Neural cell (in vitro differentiated cells): ENCODE measurements around the gene GABBR2. TPM values are rescaled to one million over a fixed set of nuclear protein-coding genes. Genes with fewer than 3 reads are reported as not detected.
"Not testable (repeated sequence)": the region's sequence is repeated elsewhere in the genome, so short reads cannot be mapped to it uniquely, and the experiment has no call there.

Experiments
- H2AFZ ChIP-seq: fragments of 200-600, 300-800 bp; sonication (generic), shearing (Covaris generic); 2 replicates; pipeline ENCODE4 v1.6.0; 2014; ENCODE audit warnings: low read depth, mild to moderate bottlenecking, antibody characterized with exemption, low read length, moderate library complexity
- H3F3A ChIP-seq: fragments of 200-600 bp; shearing (Covaris generic); 2 replicates; pipeline ENCODE4 v1.6.1; 2016; ENCODE audit warnings: mild to moderate bottlenecking, moderate library complexity, mixed read lengths, antibody characterized with exemption, low read length; ENCODE audit not compliant: insufficient read depth, poor library complexity, severe bottlenecking
- H3K27ac ChIP-seq: fragments of 200-600, 300-800 bp; sonication (generic), shearing (Covaris generic); 2 replicates; pipeline ENCODE4 v1.5.1; 2014; ENCODE audit warnings: mild to moderate bottlenecking, low read length, moderate library complexity
- H3K27me3 ChIP-seq: fragments of 300-800, 200-600 bp; sonication (generic), shearing (Covaris generic); 2 replicates; pipeline ENCODE4 v1.6.0; 2014; ENCODE audit warnings: mild to moderate bottlenecking, low read depth, low read length, moderate library complexity; ENCODE audit not compliant: insufficient read depth
- H3K36me3 ChIP-seq: fragments of 300-800, 200-600 bp; sonication (generic), shearing (Covaris generic); 2 replicates; pipeline ENCODE4 v1.5.1; 2014; ENCODE audit warnings: mild to moderate bottlenecking, antibody characterized with exemption, low read length, moderate library complexity; ENCODE audit not compliant: insufficient read depth
- H3K4me2 ChIP-seq: fragments of 300-800, 200-600 bp; sonication (generic), shearing (Covaris generic); 2 replicates; pipeline ENCODE4 v1.6.0; 2014; ENCODE audit warnings: mild to moderate bottlenecking, low read length
- H3K4me3 ChIP-seq: fragments of 300-800, 200-600 bp; sonication (generic), shearing (Covaris generic); 2 replicates; pipeline ENCODE4 v1.5.1; 2014; ENCODE audit warnings: mild to moderate bottlenecking, low read length, moderate library complexity
- H3K79me2 ChIP-seq: fragments of 200-600 bp; shearing (Covaris generic); replicated peaks from 2 replicates; pipeline ENCODE4 v1.6.0; 2014; ENCODE audit warnings: mild to moderate bottlenecking, low read length, moderate library complexity; ENCODE audit not compliant: insufficient read depth
- H3K9ac ChIP-seq: fragments of 300-800, 200-600 bp; sonication (generic), shearing (Covaris generic); 2 replicates; pipeline ENCODE4 v1.6.1; 2016; ENCODE audit warnings: mild to moderate bottlenecking, low read length, mixed read lengths
- H3K9me2 ChIP-seq: fragments of 200-600 bp; shearing (Covaris generic); 2 replicates; pipeline ENCODE4 v1.6.1; 2016; ENCODE audit warnings: mild to moderate bottlenecking, low read length, mixed read lengths; ENCODE audit not compliant: insufficient read depth
- H3K9me3 ChIP-seq: fragments of 200-600, 300-800 bp; sonication (generic), shearing (Covaris generic); 2 replicates; pipeline ENCODE4 v1.6.1; 2016; ENCODE audit warnings: mild to moderate bottlenecking, mixed run types, low read length, moderate library complexity, mixed read lengths
- H4K20me1 ChIP-seq: fragments of 200-600 bp; shearing (Covaris generic); 2 replicates; pipeline ENCODE4 v1.6.1; 2016; ENCODE audit warnings: mild to moderate bottlenecking, mixed run types; ENCODE audit not compliant: insufficient read depth
- EP300 ChIP-seq: fragments of 450-650 bp; conservative IDR thresholded peaks from 2 replicates; pipeline ENCODE4 v1.6.1; 2014; ENCODE audit warnings: antibody characterized with exemption, mild to moderate bottlenecking, moderate library complexity; ENCODE audit not compliant: poor library complexity, severe bottlenecking
- EZH2 ChIP-seq: fragments of 200-600, 300-800 bp; shearing (Covaris generic), sonication (generic); IDR thresholded peaks from 2 replicates; pipeline ENCODE4 v1.6.1; 2014; ENCODE audit warnings: antibody characterized with exemption, low read length, borderline replicate concordance, mild to moderate bottlenecking; ENCODE audit not compliant: insufficient read depth, poor library complexity, severe bottlenecking
- MXI1 ChIP-seq: fragments of 450-650 bp; conservative IDR thresholded peaks from 2 replicates; pipeline ENCODE4 v1.6.1; 2014; ENCODE audit warnings: antibody characterized with exemption, mild to moderate bottlenecking; ENCODE audit not compliant: poor library complexity, severe bottlenecking
- POLR2AphosphoS5 ChIP-seq: IDR thresholded peaks from 2 replicates; pipeline ENCODE4 v1.6.1; 2012
- RAD21 ChIP-seq: fragments of 450-650 bp; conservative IDR thresholded peaks from 2 replicates; pipeline ENCODE4 v1.6.1; 2014; ENCODE audit warnings: antibody characterized with exemption, mild to moderate bottlenecking, moderate library complexity
- SMC3 ChIP-seq: fragments of 450-650 bp; conservative IDR thresholded peaks from 2 replicates; pipeline ENCODE4 v1.6.1; 2014; ENCODE audit warnings: antibody characterized with exemption, mild to moderate bottlenecking, moderate library complexity; ENCODE audit not compliant: poor library complexity
- TAF1 ChIP-seq: IDR thresholded peaks from 2 replicates; pipeline ENCODE4 v1.6.1; 2012; ENCODE audit warnings: low read depth
- polyA plus RNA-seq: library from polyadenylated mRNA; depleted of rRNA; stranded (reverse); fragments of >200 nt; gene quantifications from 2 replicates; pipeline ENCODE4 v1.2.3, GENCODE V29; 2014
- TF ChIP-seq, protein P1 (sequence below): fragments of 450-650 bp; IDR thresholded peaks from 2 replicates; pipeline ENCODE4 v1.5.1; 2014; ENCODE audit warnings: antibody characterized with exemption, mild to moderate bottlenecking, moderate library complexity; ENCODE audit not compliant: poor library complexity, severe bottlenecking

The GABBR2 gene
- polyA plus RNA-seq, 1 donor from 2014 or later = 7.1 TPM

DNA sequence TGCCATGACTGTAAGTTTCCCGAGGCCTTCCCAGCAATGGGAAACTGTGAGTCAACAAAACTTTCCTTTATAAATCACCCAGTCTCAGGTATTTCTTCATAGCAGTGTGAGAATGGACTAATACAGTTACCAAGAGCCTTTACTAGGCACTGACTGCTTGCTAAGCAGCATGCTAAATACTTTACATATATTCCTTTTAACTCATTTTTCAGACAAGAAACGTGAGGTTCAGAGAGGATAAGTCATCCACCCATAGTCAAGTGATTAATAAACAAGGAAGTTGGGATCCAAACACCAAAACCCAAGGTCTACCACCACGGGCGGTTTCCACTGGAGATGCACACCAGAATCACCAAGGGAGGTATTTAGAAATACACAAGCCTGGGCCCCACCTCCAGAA, 50.8 kb downstream of the GABBR2 start:
- Histone ChIP-seq H3K79me2 (no peaks in the 10 kb centered on the region), H3K27me3 (no peaks in the 10 kb centered on the region), H2AFZ (no peak overlapping the region), H3K9ac (no peak overlapping the region), H3K4me2 (no peak overlapping the region), H3K9me3 (no peaks in the 10 kb centered on the region), H3F3A (no peaks in the 10 kb centered on the region), H3K27ac (no peak overlapping the region), H4K20me1 (no peaks in the 10 kb centered on the region), H3K4me3 (no peak overlapping the region), H3K9me2 (no peaks in the 10 kb centered on the region), H3K36me3 (no peaks in the 10 kb centered on the region)
- TF ChIP-seq EZH2 = no peak
- TF ChIP-seq TAF1 = no peak
- TF ChIP-seq SMC3 = no peak

DNA sequence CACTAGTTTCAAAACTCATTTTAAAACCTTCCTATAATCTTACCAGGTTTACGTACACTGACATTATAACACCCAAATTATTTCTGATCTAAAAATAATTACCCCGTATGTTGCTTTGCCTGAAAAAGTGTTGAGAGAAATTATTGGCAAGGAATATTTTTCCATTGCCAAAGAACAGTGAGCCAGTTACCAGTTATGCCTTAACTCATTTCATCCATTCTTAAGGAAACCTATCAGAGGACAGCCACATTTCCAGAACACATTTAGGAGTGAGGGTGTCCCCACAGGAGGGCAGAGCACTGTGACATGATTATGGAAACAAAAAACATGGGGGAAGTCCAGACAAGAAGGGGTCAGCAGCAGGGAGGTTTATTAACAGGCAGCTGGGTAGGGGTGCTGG, 52.2 kb downstream of the GABBR2 start:
- H3K4me3 ChIP-seq = no peak overlapping the region
- H3K27me3 ChIP-seq = no peaks in the 10 kb centered on the region
- H2AFZ ChIP-seq = no peak overlapping the region
- TF ChIP-seq POLR2AphosphoS5 (no peak), EZH2 (no peak), MXI1 (no peak), RAD21 (no peak), TAF1 (no peak)
- TF ChIP-seq, protein P1, sequence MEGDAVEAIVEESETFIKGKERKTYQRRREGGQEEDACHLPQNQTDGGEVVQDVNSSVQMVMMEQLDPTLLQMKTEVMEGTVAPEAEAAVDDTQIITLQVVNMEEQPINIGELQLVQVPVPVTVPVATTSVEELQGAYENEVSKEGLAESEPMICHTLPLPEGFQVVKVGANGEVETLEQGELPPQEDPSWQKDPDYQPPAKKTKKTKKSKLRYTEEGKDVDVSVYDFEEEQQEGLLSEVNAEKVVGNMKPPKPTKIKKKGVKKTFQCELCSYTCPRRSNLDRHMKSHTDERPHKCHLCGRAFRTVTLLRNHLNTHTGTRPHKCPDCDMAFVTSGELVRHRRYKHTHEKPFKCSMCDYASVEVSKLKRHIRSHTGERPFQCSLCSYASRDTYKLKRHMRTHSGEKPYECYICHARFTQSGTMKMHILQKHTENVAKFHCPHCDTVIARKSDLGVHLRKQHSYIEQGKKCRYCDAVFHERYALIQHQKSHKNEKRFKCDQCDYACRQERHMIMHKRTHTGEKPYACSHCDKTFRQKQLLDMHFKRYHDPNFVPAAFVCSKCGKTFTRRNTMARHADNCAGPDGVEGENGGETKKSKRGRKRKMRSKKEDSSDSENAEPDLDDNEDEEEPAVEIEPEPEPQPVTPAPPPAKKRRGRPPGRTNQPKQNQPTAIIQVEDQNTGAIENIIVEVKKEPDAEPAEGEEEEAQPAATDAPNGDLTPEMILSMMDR = no peak
- no peaks in the 10 kb centered on the region for H3K9me2 ChIP-seq
- no peak overlapping the region for H3K9ac ChIP-seq
- no peaks in the 10 kb centered on the region for H3K36me3 ChIP-seq
- H3F3A ChIP-seq = no peaks in the 10 kb centered on the region
- no peaks in the 10 kb centered on the region for H3K9me3 ChIP-seq
- no peak overlapping the region for H3K27ac ChIP-seq
- no peaks in the 10 kb centered on the region for H3K79me2 ChIP-seq
- H3K4me2 ChIP-seq = no peak overlapping the region
- H4K20me1 ChIP-seq = no peaks in the 10 kb centered on the region

DNA sequence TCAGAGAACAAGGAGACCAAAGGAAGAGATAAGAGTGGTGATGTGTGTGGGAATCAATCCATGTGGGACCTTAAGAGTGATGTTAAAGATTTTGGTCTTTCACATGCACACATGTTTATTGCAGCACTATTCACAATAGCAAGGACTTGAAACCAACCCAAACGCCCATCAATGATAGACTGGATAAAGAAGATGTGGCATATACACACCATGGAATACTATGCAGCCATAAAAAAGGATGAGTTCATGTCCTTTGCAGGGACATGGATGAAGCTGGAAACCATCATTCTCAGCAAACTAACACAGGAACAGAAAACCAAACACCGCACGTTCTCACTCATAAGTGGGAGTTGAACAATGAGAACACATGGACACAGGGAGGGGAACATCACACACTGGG, 53.3 kb downstream of the GABBR2 start:
- not testable (repeated sequence) for H3K4me3 ChIP-seq, H3K4me2 ChIP-seq, H3K79me2 ChIP-seq, H3K9me3 ChIP-seq, H3F3A ChIP-seq, H4K20me1 ChIP-seq, H3K27ac ChIP-seq, H3K9me2 ChIP-seq, H2AFZ ChIP-seq, H3K36me3 ChIP-seq, H3K27me3 ChIP-seq, H3K9ac ChIP-seq

DNA sequence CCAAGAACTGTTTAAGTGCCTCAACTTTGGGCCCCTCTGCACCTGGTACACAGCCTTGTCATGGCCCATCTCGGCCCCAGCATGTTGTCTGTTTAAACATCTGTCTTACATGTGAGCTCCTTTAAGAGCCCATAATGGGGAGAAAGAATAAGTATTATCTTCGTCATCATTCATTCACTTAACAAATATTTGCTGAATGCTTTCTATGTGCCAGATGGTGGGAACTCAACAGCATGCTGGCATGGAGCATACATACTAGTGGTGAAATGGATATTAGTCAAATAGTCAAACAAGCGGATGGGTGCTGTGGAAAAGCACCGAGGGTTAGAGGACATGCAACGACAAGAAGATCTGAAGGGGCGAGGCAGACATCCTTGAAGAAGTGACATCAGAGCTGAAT, 54.5 kb downstream of the GABBR2 start:
- Histone ChIP-seq H3K9me3 (no peaks in the 10 kb centered on the region), H2AFZ (no peak overlapping the region), H3K79me2 (no peaks in the 10 kb centered on the region), H4K20me1 (no peaks in the 10 kb centered on the region), H3K27ac (no peak overlapping the region), H3F3A (no peaks in the 10 kb centered on the region), H3K4me3 (no peak overlapping the region), H3K4me2 (no peak overlapping the region), H3K9me2 (no peaks in the 10 kb centered on the region), H3K36me3 (no peaks in the 10 kb centered on the region), H3K27me3 (no peaks in the 10 kb centered on the region), H3K9ac (no peak overlapping the region)
- TF ChIP-seq TAF1 (no peak), EP300 (no peak), MXI1 (no peak)
